GM18505 (cell line): ENCODE measurements around the gene TBCK.

Experiments
- ATAC-seq: cut with Tn5 transposase; IDR thresholded peaks from one replicate; pipeline ENCODE4 v1.9.1; 2021; ENCODE audit not compliant: unreplicated experiment
- POLR2A ChIP-seq: IDR thresholded peaks from 4 replicates; pipeline ENCODE4 v1.6.1; 2011; ENCODE audit warnings: borderline replicate concordance; ENCODE audit not compliant: insufficient read depth, insufficient read length; ENCODE audit errors: extremely low read depth

Gene TBCK

DNA sequence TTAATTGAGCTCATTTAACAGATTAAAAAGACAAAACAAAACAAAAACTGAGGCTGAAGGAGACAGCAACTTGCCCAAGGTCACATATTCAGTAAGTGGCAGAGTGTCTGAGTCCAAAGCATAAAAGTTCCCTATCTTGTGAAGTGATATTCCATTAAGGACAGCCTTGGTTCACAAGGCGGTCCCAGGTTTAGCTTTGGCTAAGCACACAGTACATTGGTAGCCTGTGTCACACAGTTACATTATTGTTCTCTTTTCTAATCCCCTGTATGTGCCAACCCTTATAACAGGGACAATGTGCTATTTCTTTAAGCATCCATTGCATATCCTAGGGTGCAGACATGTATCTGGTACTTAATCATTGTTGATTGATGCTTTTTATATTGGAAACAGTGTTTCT lies 280.8 kb downstream of the TBCK start:
- TF ChIP-seq POLR2A: no peak
- no peak for ATAC-seq

DNA sequence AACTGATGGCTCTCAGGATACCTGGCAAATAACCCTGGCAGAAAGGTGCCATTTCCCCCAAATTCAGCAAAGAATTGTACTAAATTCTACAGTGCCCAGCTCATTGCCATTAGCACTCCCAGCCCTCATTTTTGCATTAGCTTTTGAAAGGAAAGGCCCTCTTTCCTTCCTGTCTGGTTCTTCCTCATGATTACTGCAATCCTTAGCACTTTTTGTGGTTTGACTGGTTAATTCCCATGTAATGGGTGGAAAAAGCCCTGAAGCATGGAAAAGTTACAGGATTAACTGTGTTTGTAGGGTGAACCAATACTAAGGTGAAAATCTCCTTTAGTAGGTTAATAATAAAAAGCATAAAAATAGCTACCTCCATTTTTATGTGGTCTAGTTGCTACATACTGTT lies 281.3 kb downstream of the TBCK start:
- TF ChIP-seq POLR2A: no peak
- no peak for ATAC-seq

- no peak for TF ChIP-seq POLR2A
- no peak for ATAC-seq
Observed at GRCh38 chr4:106034220-106034619, 281.8 kb downstream of the TBCK start.

DNA sequence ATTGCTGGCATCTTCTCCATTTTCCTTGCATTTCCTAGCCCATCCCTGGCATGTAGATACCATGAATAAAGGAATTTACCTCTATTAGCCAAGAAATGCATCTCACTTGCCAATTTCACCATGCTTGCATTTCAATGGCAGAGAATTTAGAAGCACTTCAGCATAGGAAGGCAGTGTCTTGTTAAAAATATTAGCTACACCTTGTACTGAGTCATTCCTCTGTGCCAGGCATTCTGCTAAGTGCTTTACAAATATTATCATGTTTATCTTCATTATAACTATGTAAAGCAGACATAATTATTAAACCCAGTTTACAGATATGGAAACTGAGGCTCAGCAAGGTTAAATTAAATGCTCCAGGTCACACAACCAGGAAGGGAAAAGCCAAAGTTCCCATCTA lies 282.5 kb downstream of the TBCK start:
- ATAC-seq: no peak
- TF ChIP-seq POLR2A: no peak

DNA sequence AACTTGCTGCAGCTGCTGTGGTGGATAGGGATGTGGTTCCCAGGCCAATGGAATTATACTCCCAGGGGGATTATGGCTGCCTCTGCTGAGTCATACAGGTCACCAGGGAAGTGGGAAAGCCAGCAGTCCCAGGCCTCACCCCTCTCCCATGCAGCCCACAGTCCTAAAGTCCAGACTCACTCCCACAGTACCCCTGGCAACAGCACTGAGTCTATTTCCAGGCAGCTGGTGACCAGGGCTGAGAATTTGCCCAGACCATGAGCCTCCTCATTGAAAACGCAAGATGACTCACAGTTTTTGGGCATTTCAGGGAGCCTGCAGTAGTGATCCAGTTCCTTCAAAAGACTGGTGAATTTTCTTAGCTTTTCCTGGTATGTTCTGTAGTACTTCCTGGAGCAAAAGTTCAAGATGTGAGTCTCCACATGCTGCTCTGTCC lies 283.1 kb downstream of the TBCK start:
- ATAC-seq: no peak
- no peak for TF ChIP-seq POLR2A

GRCh38 chr4:106022454-106022853 lies 293.6 kb downstream of the TBCK start:
- ATAC-seq: no peak
- TF ChIP-seq POLR2A: no peak

- no peak for ATAC-seq
- no peak for TF ChIP-seq POLR2A
Observed at GRCh38 chr4:106021737-106022410, 294.1 kb downstream of the TBCK start.

DNA sequence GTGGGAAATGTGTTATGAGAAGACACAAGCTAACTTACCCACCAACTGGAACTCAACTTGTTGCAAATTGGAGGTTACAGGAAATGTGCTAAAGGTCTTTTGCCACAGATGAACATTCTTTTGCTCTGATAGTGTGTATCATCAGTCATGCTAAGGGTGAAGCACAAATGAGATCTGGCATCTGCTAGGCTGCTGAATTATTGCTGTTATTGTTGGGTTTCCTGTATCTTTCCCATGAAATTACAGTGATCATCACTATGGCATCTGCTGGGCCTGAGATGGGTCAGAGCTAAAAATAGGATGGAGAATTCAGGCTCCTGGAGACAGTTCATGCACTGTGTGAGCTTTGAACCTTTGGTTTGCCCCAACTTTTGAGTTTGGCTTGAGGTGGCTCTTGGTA lies 296.2 kb downstream of the TBCK start:
- no peak for ATAC-seq
- no peak for TF ChIP-seq POLR2A

GRCh38 chr4:106017975-106018374 lies 298.0 kb downstream of the TBCK start:
- no peak for ATAC-seq
- TF ChIP-seq POLR2A: no peak

DNA sequence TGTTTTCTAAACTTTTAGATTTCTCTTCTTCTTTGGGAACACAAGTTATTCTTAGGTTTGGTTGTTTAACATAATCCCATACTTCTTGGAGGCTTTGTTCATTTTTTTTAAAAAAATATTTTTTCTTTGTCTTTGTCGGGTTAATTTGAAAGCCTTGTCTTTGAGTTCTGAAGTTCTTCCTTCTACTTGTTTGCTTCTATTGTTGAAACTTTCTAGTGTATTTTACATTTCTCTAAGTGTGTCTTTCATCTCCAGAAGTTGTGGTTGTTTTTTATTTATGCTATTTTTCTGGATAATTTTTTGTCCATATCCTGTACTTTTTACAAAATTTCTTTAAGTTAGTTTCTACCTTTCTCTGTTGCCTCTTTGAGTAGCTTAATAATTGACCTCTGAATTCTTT lies 304.6 kb downstream of the TBCK start:
- ATAC-seq: no peak
- TF ChIP-seq POLR2A: no peak

DNA sequence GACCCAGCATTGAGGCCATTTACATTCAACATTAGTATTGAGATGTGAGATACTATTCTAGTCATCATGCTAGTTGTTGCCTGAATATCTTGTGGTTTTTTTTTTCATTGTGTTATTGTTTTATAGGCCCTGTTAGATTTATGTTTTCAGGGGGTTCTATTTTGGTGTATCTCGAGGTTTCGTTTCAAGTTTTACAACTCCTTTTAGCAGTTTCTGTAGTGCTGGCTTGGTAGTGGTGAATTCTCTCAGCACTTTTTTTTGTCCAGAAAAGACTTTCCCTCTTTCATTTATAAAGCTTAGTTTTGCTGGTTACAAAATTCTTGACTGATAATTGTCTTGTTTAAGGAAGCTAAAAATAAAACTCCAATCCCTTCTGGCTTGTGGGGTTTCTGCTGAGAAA lies 305.2 kb downstream of the TBCK start:
- no peak for ATAC-seq

GRCh38 chr4:106002994-106003393 lies 313.0 kb downstream of the TBCK start:
- no peak for TF ChIP-seq POLR2A
- no peak for ATAC-seq

More for the DNA sequence above, 305.2 kb downstream of the TBCK start:
- TF ChIP-seq POLR2A: no peak

DNA sequence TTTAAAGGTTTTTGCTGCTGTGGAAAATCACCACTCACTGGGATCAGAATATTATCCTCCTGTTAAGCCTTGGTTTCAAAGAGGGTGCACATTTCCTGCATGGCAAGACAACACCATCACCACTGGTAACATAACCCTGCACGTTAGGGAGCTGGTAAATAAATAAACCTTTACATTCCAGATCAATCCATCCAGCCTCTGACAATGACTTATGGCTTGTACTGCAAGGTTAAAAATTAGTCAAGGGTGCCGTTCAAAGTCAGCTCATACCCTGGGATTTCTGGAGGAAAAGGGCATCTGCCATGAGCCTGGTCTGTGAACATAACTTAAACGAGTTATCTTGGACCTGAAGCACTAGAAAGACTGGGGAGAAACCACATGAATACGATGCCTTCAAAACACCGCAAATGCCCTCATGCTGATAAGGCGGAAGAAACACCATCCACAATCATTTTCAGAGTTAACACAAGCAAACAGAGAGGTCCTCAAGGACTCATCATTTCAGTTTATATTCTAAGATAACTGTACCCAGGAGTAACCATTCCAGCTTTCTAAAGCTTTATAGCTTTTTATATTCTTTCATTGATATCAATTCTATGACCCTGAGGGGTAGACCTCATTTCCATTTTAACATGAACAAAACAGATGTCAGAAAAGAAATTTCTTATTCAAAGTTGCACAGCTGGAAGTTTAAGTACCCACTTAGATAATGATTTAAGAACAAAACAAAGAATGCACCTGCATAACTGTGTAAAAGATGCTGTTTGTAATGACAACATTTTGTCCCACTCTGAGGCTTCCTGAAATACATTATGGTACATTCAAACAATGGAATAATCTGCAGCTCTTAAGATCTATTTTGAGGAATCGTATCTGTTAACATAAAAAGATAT lies 317.6 kb downstream of the TBCK start:
- no peak for ATAC-seq
- no peak for TF ChIP-seq POLR2A

- TF ChIP-seq POLR2A: no peak
- no peak for ATAC-seq
Observed at GRCh38 chr4:105996845-105997244, 319.2 kb downstream of the TBCK start.

DNA sequence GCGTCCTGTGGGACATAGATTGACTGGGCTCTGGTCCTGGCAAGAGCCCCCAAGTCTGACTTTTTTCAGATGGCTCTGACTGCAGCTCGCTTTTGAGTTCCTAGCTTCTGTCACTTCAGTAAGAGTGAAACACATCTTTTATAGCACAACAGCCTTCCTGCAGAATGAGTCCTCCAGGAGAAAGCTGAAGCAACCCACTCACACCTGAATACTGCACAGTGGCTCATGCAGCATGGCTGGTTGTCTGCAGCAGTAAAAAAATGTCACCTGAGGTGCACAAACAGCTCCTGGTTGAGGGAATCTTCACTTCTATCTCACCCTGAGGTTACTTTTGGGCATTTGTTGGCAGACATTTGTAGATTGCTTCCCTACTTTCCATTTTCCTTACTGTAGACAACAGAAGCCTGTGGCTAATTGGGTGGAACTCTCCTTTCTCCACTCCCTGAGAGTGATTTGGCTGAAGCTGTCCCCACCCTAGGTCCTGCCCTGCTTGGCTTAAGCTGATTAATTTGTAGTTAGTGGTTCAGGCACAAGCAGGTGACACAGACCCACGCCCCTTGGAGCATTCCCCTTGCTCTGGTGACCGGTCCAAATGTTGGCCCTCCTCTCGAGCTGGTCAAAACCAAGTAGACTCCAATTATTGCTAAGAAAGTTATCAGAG lies 321.0 kb downstream of the TBCK start:
- ATAC-seq: no peak
- TF ChIP-seq POLR2A: no peak

- no peak for ATAC-seq
- TF ChIP-seq POLR2A: no peak
Observed at GRCh38 chr4:105994061-105994460, 321.9 kb downstream of the TBCK start.
